ENCODE results near the gene TTC32.

DNA sequence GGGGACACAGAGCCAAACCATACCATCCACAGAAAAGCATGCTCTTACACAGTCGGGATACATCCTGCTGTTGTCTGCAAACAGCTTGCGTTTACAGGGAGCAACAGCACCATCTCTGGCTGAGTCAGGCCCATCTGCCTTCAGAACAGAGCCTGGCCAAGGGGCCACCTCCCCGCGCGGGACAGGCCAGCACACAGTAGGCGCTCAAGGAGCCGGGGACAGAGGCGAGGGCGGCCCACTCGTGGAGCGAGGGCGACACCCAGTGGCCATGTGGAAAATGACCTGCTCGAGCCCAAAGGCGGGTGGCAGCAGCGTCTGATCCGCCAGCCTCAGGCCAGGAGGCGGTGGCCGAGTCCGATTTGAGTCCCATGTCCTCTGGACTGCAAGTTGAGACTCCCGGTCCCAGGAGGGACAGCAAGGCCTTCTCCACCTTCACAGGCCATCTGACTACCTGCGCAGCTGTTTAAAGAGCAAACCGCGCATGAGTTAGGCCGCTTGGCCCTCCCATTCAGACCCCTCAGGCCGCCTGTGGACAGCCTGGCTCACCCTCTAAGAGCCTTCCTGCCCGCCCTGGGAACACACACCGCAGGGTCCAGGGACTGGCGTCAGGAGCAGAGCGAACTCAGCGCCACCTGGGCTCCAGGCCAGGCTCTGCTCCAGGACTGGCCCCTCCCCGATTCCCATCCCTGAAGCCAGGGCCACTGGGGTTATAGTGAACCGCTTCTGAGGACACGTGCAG is 38.3 kb downstream of the TTC32 start:
- TF ChIP-seq, protein P1, sequence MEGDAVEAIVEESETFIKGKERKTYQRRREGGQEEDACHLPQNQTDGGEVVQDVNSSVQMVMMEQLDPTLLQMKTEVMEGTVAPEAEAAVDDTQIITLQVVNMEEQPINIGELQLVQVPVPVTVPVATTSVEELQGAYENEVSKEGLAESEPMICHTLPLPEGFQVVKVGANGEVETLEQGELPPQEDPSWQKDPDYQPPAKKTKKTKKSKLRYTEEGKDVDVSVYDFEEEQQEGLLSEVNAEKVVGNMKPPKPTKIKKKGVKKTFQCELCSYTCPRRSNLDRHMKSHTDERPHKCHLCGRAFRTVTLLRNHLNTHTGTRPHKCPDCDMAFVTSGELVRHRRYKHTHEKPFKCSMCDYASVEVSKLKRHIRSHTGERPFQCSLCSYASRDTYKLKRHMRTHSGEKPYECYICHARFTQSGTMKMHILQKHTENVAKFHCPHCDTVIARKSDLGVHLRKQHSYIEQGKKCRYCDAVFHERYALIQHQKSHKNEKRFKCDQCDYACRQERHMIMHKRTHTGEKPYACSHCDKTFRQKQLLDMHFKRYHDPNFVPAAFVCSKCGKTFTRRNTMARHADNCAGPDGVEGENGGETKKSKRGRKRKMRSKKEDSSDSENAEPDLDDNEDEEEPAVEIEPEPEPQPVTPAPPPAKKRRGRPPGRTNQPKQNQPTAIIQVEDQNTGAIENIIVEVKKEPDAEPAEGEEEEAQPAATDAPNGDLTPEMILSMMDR (IDR thresholded peaks at IDR 0.05): peak; percentile 97
- TF ChIP-seq, protein P2, sequence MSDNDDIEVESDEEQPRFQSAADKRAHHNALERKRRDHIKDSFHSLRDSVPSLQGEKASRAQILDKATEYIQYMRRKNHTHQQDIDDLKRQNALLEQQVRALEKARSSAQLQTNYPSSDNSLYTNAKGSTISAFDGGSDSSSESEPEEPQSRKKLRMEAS (CRISPR knock-in tag; IDR thresholded peaks at IDR 0.05): peak; percentile 65
